Panc1 (cell line): ENCODE measurements around the gene FCGR3A.
"Not testable (repeated sequence)": the region's sequence is repeated elsewhere in the genome, so short reads cannot be mapped to it uniquely, and the experiment has no call there.

Source experiments
- CTCF ChIP-seq: fragments of 450-650 bp; IDR thresholded peaks from 2 replicates; pipeline ENCODE4 v1.5.1; 2017; ENCODE audit warnings: mild to moderate bottlenecking
- POLR2AphosphoS5 ChIP-seq: IDR thresholded peaks from 2 replicates; pipeline ENCODE4 v1.6.1; 2012; ENCODE audit warnings: mild to moderate bottlenecking, low read depth, low read length, moderate library complexity
- REST ChIP-seq, 2 experiments: IDR thresholded peaks; 2 replicates each; pipeline ENCODE4 v1.6.1; 2011 to 2012; ENCODE audit warnings: low read depth in 2 of 2, control low read depth in 1 of 2, low read length in 1 of 2, mild to moderate bottlenecking in 1 of 2, moderate library complexity in 1 of 2; ENCODE audit not compliant: insufficient read depth in 1 of 2
- SIN3A ChIP-seq: IDR thresholded peaks from 2 replicates; pipeline ENCODE4 v1.6.1; 2012; ENCODE audit warnings: low read depth, mild to moderate bottlenecking, low read length, moderate library complexity, borderline replicate concordance; ENCODE audit not compliant: insufficient read depth

GRCh38 chr1:161523817-161524741 is 25.5 kb downstream of the FCGR3A start, which contains the start of gene HSPA6:
- TF ChIP-seq CTCF; POLR2AphosphoS5; REST (IDR thresholded peaks at IDR 0.05; ENCODE audit: insufficient read depth in 1 of 2, low read depth in 2 of 2, low read length in 1 of 2); SIN3A: not testable (repeated sequence)
